BE2C (cell line): ENCODE data around the gene SIPA1L3.

ENCODE experiments used
- DNase-seq: peaks from one replicate; pipeline ENCODE4 v3.0.0-alpha.2; 2020
- H3K27me3 ChIP-seq: fragments of 250-450 bp; sonication (Bioruptor Pico); 2 replicates; pipeline ENCODE4 v1.5.1; 2020; ENCODE audit warnings: mild to moderate bottlenecking
- H3K36me3 ChIP-seq: fragments of 250-450 bp; sonication (Bioruptor Pico); 2 replicates; pipeline ENCODE4 v1.5.1; 2020; ENCODE audit warnings: mild to moderate bottlenecking
- H3K4me1 ChIP-seq: fragments of 250-450 bp; sonication (Bioruptor Pico); 2 replicates; pipeline ENCODE4 v1.5.1; 2020
- H3K4me3 ChIP-seq: 2 replicates; pipeline ENCODE4 v1.5.1; 2011; ENCODE audit warnings: low read depth, low read length
- H3K9me3 ChIP-seq: fragments of 250-450 bp; sonication (Bioruptor Pico); 2 replicates; pipeline ENCODE4 v1.5.1; 2020
- TF ChIP-seq, protein P1 (sequence below): IDR thresholded peaks from 2 replicates; pipeline ENCODE4 v1.5.1; 2012; ENCODE audit warnings: mild to moderate bottlenecking, low read depth, low read length

The SIPA1L3 gene

DNA sequence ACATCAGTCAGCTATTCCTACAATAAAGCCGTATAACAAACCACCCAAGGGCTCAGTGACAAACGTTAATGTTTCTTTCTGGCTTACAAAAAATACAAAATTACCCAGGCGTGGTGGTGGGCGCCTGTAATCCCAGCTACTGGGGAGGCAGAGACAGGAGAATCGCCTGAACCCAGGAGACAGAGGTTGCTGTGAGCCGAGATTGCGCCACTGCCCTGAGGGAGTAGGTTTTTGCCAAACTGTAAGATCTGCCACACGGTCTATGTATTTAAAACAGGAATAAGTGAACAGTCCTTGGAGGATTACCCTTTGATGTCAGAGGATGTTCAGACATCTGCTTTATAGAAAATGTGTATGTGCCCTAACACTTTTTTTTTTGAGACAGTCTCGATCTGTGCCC lies 211.2 kb downstream of the SIPA1L3 start:
- Histone ChIP-seq H3K4me1 (no peaks in the 10 kb centered on the region), H3K9me3 (no peaks in the 10 kb centered on the region), H3K27me3 (no peaks in the 10 kb centered on the region), H3K36me3 (peaks cover 10% of the 10 kb centered on the region), H3K4me3 (no peak overlapping the region)
- TF ChIP-seq, protein P1, sequence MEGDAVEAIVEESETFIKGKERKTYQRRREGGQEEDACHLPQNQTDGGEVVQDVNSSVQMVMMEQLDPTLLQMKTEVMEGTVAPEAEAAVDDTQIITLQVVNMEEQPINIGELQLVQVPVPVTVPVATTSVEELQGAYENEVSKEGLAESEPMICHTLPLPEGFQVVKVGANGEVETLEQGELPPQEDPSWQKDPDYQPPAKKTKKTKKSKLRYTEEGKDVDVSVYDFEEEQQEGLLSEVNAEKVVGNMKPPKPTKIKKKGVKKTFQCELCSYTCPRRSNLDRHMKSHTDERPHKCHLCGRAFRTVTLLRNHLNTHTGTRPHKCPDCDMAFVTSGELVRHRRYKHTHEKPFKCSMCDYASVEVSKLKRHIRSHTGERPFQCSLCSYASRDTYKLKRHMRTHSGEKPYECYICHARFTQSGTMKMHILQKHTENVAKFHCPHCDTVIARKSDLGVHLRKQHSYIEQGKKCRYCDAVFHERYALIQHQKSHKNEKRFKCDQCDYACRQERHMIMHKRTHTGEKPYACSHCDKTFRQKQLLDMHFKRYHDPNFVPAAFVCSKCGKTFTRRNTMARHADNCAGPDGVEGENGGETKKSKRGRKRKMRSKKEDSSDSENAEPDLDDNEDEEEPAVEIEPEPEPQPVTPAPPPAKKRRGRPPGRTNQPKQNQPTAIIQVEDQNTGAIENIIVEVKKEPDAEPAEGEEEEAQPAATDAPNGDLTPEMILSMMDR: no peak
- no peak for DNase-seq

DNA sequence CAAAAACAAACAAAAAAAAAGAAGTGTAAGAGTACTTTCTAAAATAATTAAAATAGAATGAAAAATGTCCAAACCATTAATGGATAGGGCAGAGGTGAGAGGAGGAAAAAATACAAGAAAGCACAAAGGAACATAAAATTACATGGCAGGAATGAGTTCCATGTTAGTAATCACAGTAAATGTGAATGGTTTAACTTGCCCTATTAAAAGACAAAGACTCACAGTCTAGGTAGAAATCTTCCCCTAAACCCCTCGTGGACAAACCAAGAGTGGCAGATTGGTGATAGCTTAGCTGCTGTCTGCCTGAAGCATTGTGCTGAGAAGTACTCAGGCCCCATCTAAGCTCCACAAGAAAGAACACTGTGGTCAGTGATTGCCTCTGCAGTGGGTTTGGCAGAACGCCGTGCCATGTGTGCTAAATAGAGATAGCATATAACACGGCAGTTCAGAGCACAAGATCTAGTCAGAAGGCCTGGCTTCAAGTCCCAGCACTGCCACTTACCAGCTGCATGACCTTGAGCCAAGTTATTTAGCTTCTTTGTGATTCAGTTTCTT lies 213.5 kb downstream of the SIPA1L3 start:
- no peaks in the 10 kb centered on the region for H3K4me1 ChIP-seq
- H3K36me3 ChIP-seq: peaks cover 10% of the 10 kb centered on the region
- no peaks in the 10 kb centered on the region for H3K27me3 ChIP-seq
- TF ChIP-seq, protein P1: no peak
- DNase-seq: no peak
- no peaks in the 10 kb centered on the region for H3K9me3 ChIP-seq
- H3K4me3 ChIP-seq: no peak overlapping the region

DNA sequence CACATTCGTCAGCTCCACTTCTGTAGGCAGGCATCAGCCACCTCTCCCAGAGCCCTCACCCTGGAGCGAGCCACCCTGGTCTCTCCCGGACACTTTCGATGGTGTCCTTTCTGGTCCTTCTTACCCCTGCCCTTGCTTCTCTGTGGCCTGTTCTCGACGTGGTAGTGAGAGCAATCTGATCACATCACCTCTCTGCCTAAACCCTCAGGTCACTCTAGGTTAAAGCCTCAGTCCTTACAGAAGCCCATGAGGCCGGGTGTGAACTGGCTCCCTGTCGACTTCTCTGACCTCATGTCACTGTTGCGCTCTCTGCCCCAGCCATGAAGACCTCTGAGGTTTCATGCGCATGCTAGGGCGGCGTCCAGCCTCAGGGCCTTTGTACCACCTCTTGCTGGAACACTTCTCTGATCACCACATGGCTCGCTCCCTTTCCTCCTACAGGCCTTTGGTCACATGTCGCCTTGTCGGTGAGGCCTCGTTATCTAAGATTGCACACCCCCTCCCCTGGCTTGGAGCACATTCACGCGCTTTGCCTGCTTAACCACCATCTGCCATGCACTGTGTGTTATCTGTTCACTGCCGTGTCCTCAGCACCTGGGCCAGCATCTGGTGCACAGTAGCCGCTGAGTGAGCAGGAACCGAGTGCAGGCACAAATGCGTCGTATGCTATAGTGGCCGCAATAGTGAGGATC lies 215.5 kb downstream of the SIPA1L3 start:
- peaks cover 10% of the 10 kb centered on the region for H3K36me3 ChIP-seq
- no peak for DNase-seq
- no peaks in the 10 kb centered on the region for H3K9me3 ChIP-seq
- TF ChIP-seq, protein P1: no peak
- no peak overlapping the region for H3K4me3 ChIP-seq
- no peaks in the 10 kb centered on the region for H3K4me1 ChIP-seq
- H3K27me3 ChIP-seq: no peaks in the 10 kb centered on the region

DNA sequence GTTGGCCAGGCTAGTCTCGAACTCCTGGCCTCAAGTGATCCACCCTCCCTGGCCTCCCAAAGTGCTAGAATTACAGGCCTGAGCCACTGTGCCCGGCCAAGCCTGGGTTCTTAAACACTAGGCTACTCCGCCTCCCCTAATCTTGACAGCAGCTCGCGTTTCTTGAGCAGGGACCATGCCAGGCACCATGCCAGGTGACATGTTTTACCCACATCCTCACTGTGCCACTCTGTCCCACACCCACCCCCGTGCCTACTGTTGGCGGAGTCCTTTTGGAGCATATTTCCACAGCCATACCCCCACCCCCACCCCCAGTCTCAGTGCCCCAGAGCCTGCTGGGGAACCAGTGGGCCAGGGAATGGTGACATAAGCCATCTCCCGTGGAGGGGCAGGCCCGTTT lies 218.2 kb downstream of the SIPA1L3 start:
- Histone ChIP-seq H3K27me3 (no peaks in the 10 kb centered on the region), H3K4me3 (no peak overlapping the region), H3K9me3 (no peaks in the 10 kb centered on the region), H3K4me1 (no peaks in the 10 kb centered on the region), H3K36me3 (no peaks in the 10 kb centered on the region; the same call in 1 of the 2 replicates)
- no peak for DNase-seq
- TF ChIP-seq, protein P1: no peak

DNA sequence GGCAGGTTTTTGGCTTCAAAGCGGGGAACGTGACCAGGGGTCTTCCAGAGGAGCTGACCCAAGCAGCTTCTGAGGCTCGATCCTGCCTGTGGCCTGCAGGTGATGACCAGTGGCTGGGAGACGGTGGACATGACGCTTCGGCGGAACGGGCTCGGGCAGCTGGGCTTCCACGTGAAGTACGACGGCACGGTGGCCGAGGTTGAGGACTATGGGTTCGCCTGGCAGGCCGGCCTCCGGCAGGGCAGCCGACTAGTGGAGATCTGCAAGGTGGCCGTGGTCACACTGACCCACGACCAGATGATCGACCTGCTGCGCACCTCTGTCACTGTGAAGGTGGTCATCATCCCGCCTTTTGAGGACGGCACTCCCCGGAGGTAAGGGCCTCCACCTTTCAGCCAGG lies 223.4 kb downstream of the SIPA1L3 start:
- no peaks in the 10 kb centered on the region for H3K4me1 ChIP-seq
- H3K9me3 ChIP-seq: no peaks in the 10 kb centered on the region
- H3K27me3 ChIP-seq: no peaks in the 10 kb centered on the region
- TF ChIP-seq, protein P1: no peak
- no peak for DNase-seq
- no peaks in the 10 kb centered on the region; the same call in none of the 2 replicates for H3K36me3 ChIP-seq
- H3K4me3 ChIP-seq: no peak overlapping the region

DNA sequence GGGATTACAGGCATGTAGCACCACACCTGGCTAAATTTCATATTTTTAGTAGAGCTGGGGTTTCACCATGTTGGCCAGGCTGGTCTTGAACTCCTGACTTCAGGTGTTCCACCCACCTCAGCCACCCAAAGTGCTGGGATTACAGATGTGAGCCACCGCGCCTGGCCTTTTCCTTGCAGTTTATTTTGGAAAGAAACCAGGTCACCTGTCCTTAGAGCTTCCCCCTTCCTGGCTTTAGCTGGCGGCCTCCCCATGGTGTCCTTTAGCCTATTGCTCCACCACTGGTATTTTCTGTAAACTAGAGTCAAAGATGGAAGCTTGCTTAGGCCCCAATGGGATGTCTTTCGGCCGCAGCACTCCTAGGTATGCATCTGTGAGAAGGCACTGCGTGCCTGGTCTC lies 225.8 kb downstream of the SIPA1L3 start:
- Histone ChIP-seq H3K4me1 (no peaks in the 10 kb centered on the region), H3K36me3 (no peaks in the 10 kb centered on the region; the same call in none of the 2 replicates), H3K9me3 (no peaks in the 10 kb centered on the region), H3K4me3 (no peak overlapping the region), H3K27me3 (no peaks in the 10 kb centered on the region)
- DNase-seq: no peak
- TF ChIP-seq, protein P1: no peak
